GM19452 (cell line): ENCODE data around the gene PI4KA.
"Not testable (repeated sequence)": the region's sequence is repeated elsewhere in the genome, so short reads cannot be mapped to it uniquely, and the experiment has no call there.

Experiments
- ATAC-seq: cut with Tn5 transposase; IDR thresholded peaks from one replicate; pipeline ENCODE4 v1.9.1; 2021; ENCODE audit not compliant: unreplicated experiment

PI4KA gene

GRCh38 chr22:20702175-20702545 is 156.5 kb downstream of the PI4KA start:
- peak; percentile 9 for ATAC-seq

DNA sequence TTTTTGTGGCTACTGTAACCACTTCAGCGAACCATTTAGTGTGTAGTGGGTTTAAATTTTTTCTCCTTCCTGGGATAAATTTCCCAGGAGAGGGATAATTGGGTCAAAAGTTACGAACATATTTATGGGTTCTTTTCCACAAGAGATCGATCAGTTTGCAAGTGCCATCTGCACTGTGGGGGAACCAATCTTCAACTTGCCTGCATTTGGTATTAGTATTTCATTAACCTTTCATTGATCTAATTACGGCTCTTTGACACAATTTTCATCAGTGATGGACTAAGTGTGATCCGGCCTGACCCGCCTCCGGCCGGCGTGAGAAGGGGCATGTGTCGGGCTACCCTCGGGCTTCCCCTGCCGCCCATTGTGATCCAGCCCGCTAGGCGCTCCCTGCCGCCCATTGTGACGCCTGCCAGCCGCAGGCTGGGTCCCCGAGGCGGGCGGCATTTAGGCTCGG is 156.9 kb downstream of the PI4KA start:
- peak; percentile 2 for ATAC-seq

DNA sequence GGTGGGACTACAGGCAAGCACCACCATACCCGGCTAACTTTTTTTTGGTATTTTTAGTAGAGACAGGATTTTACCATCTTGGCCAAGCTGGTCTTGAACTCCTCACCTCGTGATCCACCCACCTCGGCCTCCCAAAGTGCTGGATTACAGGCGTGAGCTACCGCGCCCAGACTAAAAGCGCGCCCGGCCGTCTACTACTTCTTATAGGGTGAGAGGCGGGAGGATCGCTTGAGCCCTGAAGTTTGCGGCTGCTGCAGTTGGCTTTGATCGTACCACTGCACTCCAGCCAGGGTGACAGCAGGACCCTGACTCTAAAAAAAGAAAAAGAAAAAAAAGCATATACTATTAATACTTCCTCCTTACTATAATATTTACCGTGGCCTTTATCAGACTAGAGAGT is 158.3 kb downstream of the PI4KA start:
- ATAC-seq: not testable (repeated sequence)

- not testable (repeated sequence) for ATAC-seq
Observed at GRCh38 chr22:20699856-20700255, 158.8 kb downstream of the PI4KA start.

GRCh38 chr22:20697481-20698113 is 161.0 kb downstream of the PI4KA start:
- ATAC-seq: not testable (repeated sequence)

DNA sequence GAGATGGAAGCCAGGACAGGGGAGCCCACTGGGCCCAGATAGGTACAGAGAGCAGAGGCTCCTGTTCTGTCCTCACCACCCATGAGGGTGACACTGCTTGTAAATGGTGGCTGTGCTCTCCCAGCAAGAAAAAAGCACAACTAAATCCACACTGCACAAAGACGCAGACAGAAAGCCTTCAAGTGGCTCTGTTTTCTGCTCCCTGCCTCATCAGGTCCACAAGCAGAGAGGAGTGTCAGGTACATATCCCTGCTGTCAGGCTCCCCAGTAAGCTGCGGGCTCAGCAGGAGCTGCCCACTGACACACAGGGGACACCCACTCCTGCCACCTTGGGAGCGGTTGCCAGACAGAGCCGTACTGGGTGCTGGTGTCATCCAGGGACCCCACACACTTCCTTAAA is 162.6 kb downstream of the PI4KA start:
- not testable (repeated sequence) for ATAC-seq

- not testable (repeated sequence) for ATAC-seq
Observed at GRCh38 chr22:20695205-20695604, 163.4 kb downstream of the PI4KA start.

GRCh38 chr22:20694256-20694655 is 164.4 kb downstream of the PI4KA start:
- ATAC-seq: not testable (repeated sequence)

- ATAC-seq: not testable (repeated sequence)
Observed at GRCh38 chr22:20692926-20693325, 165.7 kb downstream of the PI4KA start.

GRCh38 chr22:20690586-20691317 is 167.9 kb downstream of the PI4KA start:
- ATAC-seq: not testable (repeated sequence)

- ATAC-seq: not testable (repeated sequence)
Observed at GRCh38 chr22:20687356-20688172, 171.0 kb downstream of the PI4KA start.

DNA sequence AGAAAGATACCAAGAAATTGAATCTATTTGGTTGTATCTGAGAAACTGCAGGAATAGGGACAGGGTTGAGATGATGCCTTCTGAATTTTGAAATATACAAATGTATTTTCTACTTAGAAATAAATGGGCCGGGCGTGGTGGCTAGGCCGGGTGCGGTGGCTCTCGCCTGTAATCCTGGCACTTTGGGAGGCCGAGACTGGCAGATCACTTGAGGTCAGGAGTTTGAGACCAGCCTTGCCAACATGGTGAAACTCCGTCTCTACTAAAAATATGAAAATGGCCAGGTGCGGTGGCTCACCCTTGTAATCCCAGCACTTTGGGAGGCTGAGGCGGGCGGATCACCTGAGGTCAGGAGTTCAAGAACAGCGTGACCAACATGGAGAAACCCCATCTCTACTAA is 172.8 kb downstream of the PI4KA start:
- not testable (repeated sequence) for ATAC-seq

- not testable (repeated sequence) for ATAC-seq
Observed at GRCh38 chr22:20678792-20679435, 179.7 kb downstream of the PI4KA start.

DNA sequence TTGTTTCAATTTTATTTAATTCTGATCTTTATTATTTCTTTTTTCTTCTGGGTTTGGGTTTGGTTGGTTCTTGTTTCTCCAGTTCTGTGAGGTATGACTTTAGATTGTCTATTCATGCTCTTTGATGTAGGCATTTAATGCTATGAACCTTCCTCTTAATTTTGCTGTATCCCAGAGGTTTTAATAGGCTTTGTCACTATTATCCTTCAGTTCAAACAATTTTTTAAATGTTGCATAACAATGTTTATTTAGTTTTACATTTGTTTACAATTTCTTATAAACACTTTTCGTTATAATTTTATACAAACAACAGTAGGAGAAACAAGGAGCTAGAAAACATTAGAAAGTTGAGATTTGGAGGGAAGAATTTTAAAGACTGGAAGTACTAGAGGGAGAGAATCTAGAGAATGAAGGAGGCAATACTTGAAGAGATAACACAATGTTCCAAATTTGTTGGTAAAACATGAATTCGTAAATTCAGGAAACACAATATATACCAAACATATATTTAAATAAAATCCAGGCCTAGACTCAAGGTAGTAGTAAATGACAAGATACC is 180.8 kb downstream of the PI4KA start:
- no peak for ATAC-seq

- not testable (repeated sequence) for ATAC-seq
Observed at GRCh38 chr22:20675613-20676012, 183.0 kb downstream of the PI4KA start.

DNA sequence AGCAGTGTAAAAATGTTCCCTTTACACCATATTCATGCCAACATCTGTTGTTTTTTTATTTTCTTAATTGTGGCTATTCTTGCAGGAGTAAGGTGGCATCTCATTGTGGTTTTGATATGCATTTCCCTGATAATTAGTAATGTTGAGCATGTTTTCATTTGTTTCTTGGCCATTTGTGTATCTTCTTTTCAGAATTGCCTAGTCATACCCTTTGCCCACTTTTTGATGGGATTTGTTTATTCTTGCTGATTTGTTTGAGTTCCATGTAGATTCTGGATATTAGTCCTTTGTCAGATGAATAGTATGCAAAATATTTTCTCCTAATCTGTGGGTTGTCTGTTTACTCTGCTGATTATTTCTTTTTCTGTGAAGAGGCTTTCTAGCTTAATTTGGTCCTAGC is 183.6 kb downstream of the PI4KA start:
- ATAC-seq: no peak

DNA sequence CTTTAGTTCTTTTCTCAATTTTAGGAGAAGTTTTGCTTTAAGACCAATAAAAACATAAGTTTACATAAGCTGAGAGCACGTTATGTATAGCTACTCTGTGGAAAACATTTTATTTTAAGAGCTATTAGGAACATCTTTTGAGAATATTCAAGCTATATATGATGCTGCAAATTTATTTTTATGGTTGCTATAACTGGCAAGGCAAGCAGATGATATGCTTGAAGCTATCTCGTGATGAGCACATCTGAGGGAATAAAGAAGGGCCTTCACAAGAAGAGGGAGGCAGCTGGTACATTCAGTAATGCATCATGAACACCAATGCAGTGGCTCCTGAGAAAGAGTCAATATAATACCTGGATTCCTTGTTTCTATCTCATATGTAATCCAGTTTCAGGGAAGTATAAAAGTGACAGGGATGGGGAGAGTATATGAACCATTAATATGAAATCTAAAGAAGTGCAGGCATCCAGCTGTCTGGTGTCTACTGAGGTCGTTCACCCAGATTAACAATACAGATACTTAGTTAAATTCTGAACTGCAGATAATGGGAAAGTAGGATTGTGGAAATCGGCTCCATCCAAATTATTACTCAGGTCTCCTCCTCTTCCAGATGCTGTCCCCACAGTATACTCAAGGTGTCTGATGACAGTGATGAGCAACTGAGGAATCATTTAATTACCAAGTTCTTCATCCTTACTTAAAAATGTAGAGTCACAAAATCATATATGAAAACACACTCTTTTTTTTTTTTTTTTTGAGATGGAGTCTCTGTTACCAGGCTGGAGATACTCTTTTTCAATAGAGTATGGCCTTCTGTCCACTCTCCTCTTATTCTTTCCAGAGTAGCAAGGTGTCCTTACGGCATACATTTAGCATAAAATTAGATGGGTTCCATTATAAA is 185.1 kb downstream of the PI4KA start:
- no peak for ATAC-seq

- no peak for ATAC-seq
Observed at GRCh38 chr22:20672732-20673131, 185.9 kb downstream of the PI4KA start.

GRCh38 chr22:20672082-20672424 is 186.6 kb downstream of the PI4KA start:
- no peak for ATAC-seq
